ENCODE measurements around the gene CACNA2D1. TPM values are rescaled to one million over a fixed set of nuclear protein-coding genes. Genes with fewer than 3 reads are reported as not detected.

Gene CACNA2D1
- total and polyA plus RNA-seq, 9 of the 15 experiments (the other 6 are each of a cell fraction or from before 2014, with no cell fraction given), result 0.49 TPM; not detected in 8

GRCh38 chr7:82247814-82248433, 195.7 kb downstream of the CACNA2D1 start:
- intact Hi-C loops (cut with micrococcal nuclease), result no loop called here
- H3K9ac ChIP-seq (ENCODE audit: insufficient read depth in 1 of 2, low read depth in 2 of 2, low read length in 2 of 2), result no peak overlapping the region
- TF ChIP-seq POLR2AphosphoS2 (IDR thresholded peaks at IDR 0.05; ENCODE audit: low read length) (no peak), NFYB (IDR thresholded peaks at IDR 0.05; ENCODE audit: extremely low read depth, insufficient read length) (no peak), KDM5B (IDR thresholded peaks at IDR 0.05; ENCODE audit: insufficient replicate concordance, low read depth, low read length) (no peak), IRF1 (CRISPR knock-in tag; IDR thresholded peaks at IDR 0.05; ENCODE audit: borderline replicate concordance) (no peak), GTF2A2 (tag; IDR thresholded peaks at IDR 0.05) (no peak), CEBPZ (IDR thresholded peaks at IDR 0.05; ENCODE audit: borderline replicate concordance, low read depth, low read length) (no peak), SMAD4 (CRISPR knock-in tag; conservative IDR thresholded peaks at IDR 0.05) (no peak), RBM15 (IDR thresholded peaks at IDR 0.05; ENCODE audit: insufficient read depth, low read length) (no peak), ARNT (IDR thresholded peaks at IDR 0.05) (no peak)
- no peaks in the 10 kb centered on the region for H3K9me1 ChIP-seq (ENCODE audit: control insufficient read depth, insufficient read depth, low read length)
- no peak overlapping the region for H3K4me2 ChIP-seq (ENCODE audit: insufficient read depth, low read length)
- H3K27me3 ChIP-seq (ENCODE audit: control insufficient read depth in 2 of 2, insufficient read depth in 2 of 2, low read length in 2 of 2), result no peaks in the 10 kb centered on the region
- in situ Hi-C loops (cut with MboI), result no loop called here
- POLR2A ChIA-PET, result no interaction called here
- no peak for FAIRE-seq
- no peaks in the 10 kb centered on the region for H4K20me1 ChIP-seq (replicated peaks; ENCODE audit: control insufficient read depth, insufficient read depth, low read length)
- H2AFZ ChIP-seq (ENCODE audit: low read depth, low read length), result no peak overlapping the region
- no peaks in the 10 kb centered on the region for H3K36me3 ChIP-seq (ENCODE audit: control insufficient read depth, insufficient read depth, low read length)
- H3K9me3 ChIP-seq (replicated peaks; ENCODE audit: control insufficient read depth, insufficient read depth, low read depth, low read length), result no peaks in the 10 kb centered on the region
- CTCF ChIA-PET (ENCODE audit: low intra/inter-chr PET ratio), result no interaction called here
- 0% methylated on average over 3 of the region's 3 CpGs for WGBS (ENCODE audit: insufficient coverage, low coverage, missing lambda C conversion rate)
- no peak overlapping the region for H3K4me3 ChIP-seq
- H3K4me1 ChIP-seq (replicated peaks in 1 of 2; ENCODE audit: control insufficient read depth in 2 of 2, insufficient read depth in 2 of 2, low read length in 2 of 2), result no peaks in the 10 kb centered on the region
- H3K79me2 ChIP-seq (ENCODE audit: control insufficient read depth, insufficient read depth, low read length), result no peaks in the 10 kb centered on the region
- no peak for ATAC-seq
- BruUV-seq (replicated peaks), result no TSS peak
- DNase-seq (ENCODE audit: extremely low read depth in 1 of 4, low spot score in 3 of 4), result no peak
- no peak overlapping the region for H3K27ac ChIP-seq (ENCODE audit: extremely low read depth, low read depth, low read length)

Measured in K562 (cell line).